ENCODE results near the gene SORCS1. TPM values are rescaled to one million over a fixed set of nuclear protein-coding genes. Genes with fewer than 3 reads are reported as not detected.

Gene SORCS1
- total and polyA plus RNA-seq, 4 donors: 1.4 to 3.8 TPM; not detected in 2

DNA sequence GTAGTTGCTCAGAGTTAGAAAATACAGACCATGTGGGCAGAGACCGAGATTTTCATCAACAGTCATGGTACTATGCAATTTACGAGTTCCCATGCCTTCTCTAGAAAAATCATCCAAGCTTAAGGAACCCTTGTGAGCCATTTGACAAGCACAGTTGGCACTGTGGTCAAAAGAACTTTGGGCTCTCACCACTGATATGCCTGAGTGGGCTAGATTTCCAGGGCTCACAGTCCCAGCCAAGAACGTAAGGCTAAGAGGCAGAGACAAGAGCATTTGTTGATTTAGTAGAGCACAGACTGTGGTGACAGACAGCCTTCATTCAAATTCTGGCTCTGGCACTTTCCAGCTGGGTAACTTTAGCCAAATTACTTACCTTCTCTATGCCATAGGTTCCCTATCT, 407.0 kb downstream of the SORCS1 start:
- no peak for ATAC-seq (ENCODE audit: low FRiP score)
- intact Hi-C loops (cut with DNase I): no loop called here
- H3K4me3 ChIP-seq (ENCODE audit: low read length in 2 of 2): no peak overlapping the region

DNA sequence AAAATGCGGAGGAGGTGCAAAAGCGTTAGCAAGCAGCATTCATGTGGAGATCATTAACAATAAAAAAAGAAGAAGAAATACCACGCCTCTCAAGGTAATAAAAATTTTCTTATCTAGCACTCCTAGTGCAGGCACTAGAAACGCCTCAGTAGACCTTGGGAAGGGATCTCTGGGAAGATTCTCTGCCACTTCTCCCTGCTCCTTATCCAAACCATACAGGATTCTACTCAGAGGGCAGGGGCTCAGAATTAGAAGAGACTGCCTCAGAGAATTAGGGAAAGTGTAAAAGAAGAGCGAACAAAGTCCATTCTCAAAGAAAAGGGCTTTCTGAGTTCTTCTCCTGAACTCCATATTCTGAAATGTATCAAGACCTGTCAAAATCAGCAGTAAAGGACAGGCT, 413.4 kb downstream of the SORCS1 start:
- WGBS, 2 donors: 79 to 81% methylated on average over 5 of the region's 5 CpGs
- DNase-seq (no peak), ATAC-seq (ENCODE audit: low FRiP score) (no peak)
- Histone ChIP-seq H3K4me3 (ENCODE audit: low read length in 2 of 2) (no peak overlapping the region), H3K27ac (ENCODE audit: low read depth in 1 of 2, low read length in 2 of 2) (no peak overlapping the region), H3K9me3 (ENCODE audit: control insufficient read depth, low read length) (no peaks in the 10 kb centered on the region), H3K27me3 (ENCODE audit: control insufficient read depth in 1 of 2, insufficient read depth in 2 of 2, low read length in 1 of 2) (no peaks in the 10 kb centered on the region), H3K4me1 (ENCODE audit: control insufficient read depth in 1 of 2, insufficient read depth in 2 of 2, low read length in 2 of 2) (no peaks in the 10 kb centered on the region), H3K36me3 (ENCODE audit: control insufficient read depth in 1 of 2, insufficient read depth in 2 of 2, low read length in 1 of 2) (no peaks in the 10 kb centered on the region)
- intact Hi-C loops (cut with DNase I): no loop called here

More for the DNA sequence above, 407.0 kb downstream of the SORCS1 start:
- Histone ChIP-seq H3K27me3 (ENCODE audit: control insufficient read depth in 1 of 2, insufficient read depth in 2 of 2, low read length in 1 of 2) (no peaks in the 10 kb centered on the region), H3K4me1 (ENCODE audit: control insufficient read depth in 1 of 2, insufficient read depth in 2 of 2, low read length in 2 of 2) (no peaks in the 10 kb centered on the region), H3K9me3 (ENCODE audit: control insufficient read depth, low read length) (peaks cover 1% of the 10 kb centered on the region), H3K36me3 (ENCODE audit: control insufficient read depth in 1 of 2, insufficient read depth in 2 of 2, low read length in 1 of 2) (no peaks in the 10 kb centered on the region), H3K27ac (ENCODE audit: low read depth in 1 of 2, low read length in 2 of 2) (no peak overlapping the region)
- 53 to 55% methylated on average over 3 of the region's 3 CpGs for WGBS, 2 donors
- DNase-seq: no peak

DNA sequence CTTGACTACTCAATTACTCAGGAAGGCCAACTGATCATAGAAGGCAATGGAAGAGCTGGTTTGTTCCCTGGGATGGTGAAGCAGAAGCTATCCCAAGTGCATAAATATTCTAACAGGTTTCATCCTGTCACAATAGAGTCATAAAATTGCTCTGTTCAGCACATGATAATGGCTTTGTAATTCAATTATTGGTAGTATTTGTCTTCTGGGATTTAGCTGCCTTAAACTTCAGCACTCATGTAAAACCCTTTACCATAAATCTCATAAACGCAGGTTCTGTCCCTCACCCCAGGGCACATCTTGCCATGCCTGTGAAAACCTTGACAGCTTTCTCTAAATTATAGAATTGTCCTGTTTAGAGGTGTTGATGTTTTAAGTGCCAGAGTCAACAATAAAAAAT, 417.6 kb downstream of the SORCS1 start:
- Histone ChIP-seq H3K4me3 (ENCODE audit: low read length in 2 of 2) (no peak overlapping the region), H3K4me1 (ENCODE audit: control insufficient read depth in 1 of 2, insufficient read depth in 2 of 2, low read length in 2 of 2) (no peaks in the 10 kb centered on the region), H3K9me3 (ENCODE audit: control insufficient read depth, low read length) (no peaks in the 10 kb centered on the region), H3K36me3 (ENCODE audit: control insufficient read depth in 1 of 2, insufficient read depth in 2 of 2, low read length in 1 of 2) (no peaks in the 10 kb centered on the region), H3K27ac (ENCODE audit: low read depth in 1 of 2, low read length in 2 of 2) (no peak overlapping the region), H3K27me3 (ENCODE audit: control insufficient read depth in 1 of 2, insufficient read depth in 2 of 2, low read length in 1 of 2) (no peaks in the 10 kb centered on the region)
- ATAC-seq (ENCODE audit: low FRiP score) (no peak), DNase-seq (no peak)
- intact Hi-C loops (cut with DNase I): no loop called here
- WGBS, 2 donors: 23 to 49% methylated on average over 1 of the region's 1 CpG

DNA sequence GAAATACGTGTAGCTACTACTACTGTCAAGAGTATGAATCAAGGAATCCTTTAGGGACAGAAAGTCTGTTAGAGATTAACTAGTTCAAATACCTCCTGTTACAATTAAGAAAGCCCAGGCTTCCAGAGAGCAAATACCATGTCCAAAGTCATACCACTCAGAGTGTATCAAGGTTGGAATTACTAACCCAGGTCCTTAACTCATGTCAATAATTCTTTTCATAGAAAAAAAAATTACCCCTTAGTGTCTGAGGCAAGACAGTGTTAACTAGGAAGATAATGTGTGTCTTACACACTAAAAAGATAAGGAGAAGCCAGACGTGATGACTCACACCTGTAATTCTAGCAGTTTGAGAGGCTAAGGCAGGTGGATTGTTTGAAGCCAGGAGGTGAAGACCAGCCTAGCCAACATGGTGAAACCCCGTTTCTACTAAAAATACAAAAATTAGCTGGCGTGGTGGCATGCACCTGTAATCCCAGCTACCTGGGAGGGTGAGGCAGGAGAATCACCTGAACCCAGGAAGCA, 423.4 kb downstream of the SORCS1 start:
- 67 to 78% methylated on average over 4 of the region's 4 CpGs for WGBS, 2 donors
- intact Hi-C loops (cut with DNase I): no loop called here
- ATAC-seq (ENCODE audit: low FRiP score): no peak

DNA sequence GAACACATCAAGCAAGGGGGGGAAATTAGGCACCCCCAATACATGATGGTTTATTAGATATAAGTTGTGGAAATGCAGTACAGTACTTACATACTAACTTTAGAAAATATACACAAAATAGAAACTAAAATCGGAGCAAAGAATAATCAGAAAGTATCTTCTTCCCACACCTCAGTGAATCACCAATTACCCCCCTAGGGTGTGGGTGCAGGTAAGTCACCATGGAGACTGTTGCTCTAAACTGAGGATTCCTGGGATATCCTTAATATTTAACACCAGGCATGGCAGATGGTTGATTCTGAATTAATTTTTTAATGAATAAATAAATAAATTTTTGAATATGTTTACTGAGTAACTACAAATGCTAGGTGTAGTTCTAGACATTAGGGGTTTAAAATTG, 424.4 kb downstream of the SORCS1 start:
- WGBS, 2 donors: 94 to 96% methylated on average over 1 of the region's 1 CpG
- intact Hi-C loops (cut with DNase I): no loop called here

More for the DNA sequence above, 423.4 kb downstream of the SORCS1 start:
- no peaks in the 10 kb centered on the region for H3K4me1 ChIP-seq (ENCODE audit: control insufficient read depth in 1 of 2, insufficient read depth in 2 of 2, low read length in 2 of 2)
- DNase-seq: no peak
- no peak overlapping the region for H3K27ac ChIP-seq (ENCODE audit: low read depth in 1 of 2, low read length in 2 of 2)
- H3K4me3 ChIP-seq (ENCODE audit: low read length in 2 of 2): no peak overlapping the region
- no peaks in the 10 kb centered on the region for H3K27me3 ChIP-seq (ENCODE audit: control insufficient read depth in 1 of 2, insufficient read depth in 2 of 2, low read length in 1 of 2)
- no peaks in the 10 kb centered on the region for H3K9me3 ChIP-seq (ENCODE audit: control insufficient read depth, low read length)
- no peaks in the 10 kb centered on the region for H3K36me3 ChIP-seq (ENCODE audit: control insufficient read depth in 1 of 2, insufficient read depth in 2 of 2, low read length in 1 of 2)

GRCh38 chr10:106734220-106734619, 430.3 kb downstream of the SORCS1 start:
- DNase-seq: no peak
- ATAC-seq (ENCODE audit: low FRiP score): no peak
- Histone ChIP-seq H3K4me3 (ENCODE audit: low read length in 2 of 2) (no peak overlapping the region), H3K27ac (ENCODE audit: low read depth in 1 of 2, low read length in 2 of 2) (no peak overlapping the region), H3K4me1 (ENCODE audit: control insufficient read depth in 1 of 2, insufficient read depth in 2 of 2, low read length in 2 of 2) (no peaks in the 10 kb centered on the region), H3K9me3 (ENCODE audit: control insufficient read depth, low read length) (no peaks in the 10 kb centered on the region), H3K36me3 (ENCODE audit: control insufficient read depth in 1 of 2, insufficient read depth in 2 of 2, low read length in 1 of 2) (no peaks in the 10 kb centered on the region), H3K27me3 (ENCODE audit: control insufficient read depth in 1 of 2, insufficient read depth in 2 of 2, low read length in 1 of 2) (no peaks in the 10 kb centered on the region)
- intact Hi-C loops (cut with DNase I): no loop called here

More for the DNA sequence above, 424.4 kb downstream of the SORCS1 start:
- DNase-seq (no peak), ATAC-seq (ENCODE audit: low FRiP score) (no peak)
- Histone ChIP-seq H3K9me3 (ENCODE audit: control insufficient read depth, low read length) (no peaks in the 10 kb centered on the region), H3K4me3 (ENCODE audit: low read length in 2 of 2) (no peak overlapping the region), H3K27me3 (ENCODE audit: control insufficient read depth in 1 of 2, insufficient read depth in 2 of 2, low read length in 1 of 2) (no peaks in the 10 kb centered on the region), H3K36me3 (ENCODE audit: control insufficient read depth in 1 of 2, insufficient read depth in 2 of 2, low read length in 1 of 2) (no peaks in the 10 kb centered on the region), H3K4me1 (ENCODE audit: control insufficient read depth in 1 of 2, insufficient read depth in 2 of 2, low read length in 2 of 2) (no peaks in the 10 kb centered on the region), H3K27ac (ENCODE audit: low read depth in 1 of 2, low read length in 2 of 2) (no peak overlapping the region)

DNA sequence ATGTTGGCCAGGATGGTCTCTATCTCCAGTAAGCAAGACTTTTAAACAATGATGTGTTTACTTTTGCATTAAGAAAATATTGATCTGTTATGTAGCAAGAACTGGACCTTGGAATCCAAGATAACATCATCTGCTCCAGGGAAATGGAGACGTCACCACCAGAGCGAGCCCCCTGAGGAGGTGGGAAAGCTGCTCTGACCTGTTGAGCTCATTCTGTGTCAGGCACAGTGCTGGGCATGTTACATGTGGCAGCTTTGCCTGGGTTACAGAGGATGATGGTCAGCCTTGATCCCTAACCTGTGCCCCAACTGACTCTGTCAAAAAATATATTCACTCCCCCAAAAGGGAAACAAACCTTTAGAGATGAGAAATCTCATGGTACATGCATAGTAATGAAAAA, 436.3 kb downstream of the SORCS1 start:
- no peaks in the 10 kb centered on the region for H3K27me3 ChIP-seq (ENCODE audit: control insufficient read depth in 1 of 2, insufficient read depth in 2 of 2, low read length in 1 of 2)
- no peaks in the 10 kb centered on the region for H3K36me3 ChIP-seq (ENCODE audit: control insufficient read depth in 1 of 2, insufficient read depth in 2 of 2, low read length in 1 of 2)
- no peak overlapping the region for H3K27ac ChIP-seq (ENCODE audit: low read depth in 1 of 2, low read length in 2 of 2)
- H3K9me3 ChIP-seq (ENCODE audit: control insufficient read depth, low read length): no peaks in the 10 kb centered on the region
- DNase-seq (no peak), ATAC-seq (ENCODE audit: low FRiP score) (no peak)
- no peak overlapping the region for H3K4me3 ChIP-seq (ENCODE audit: low read length in 2 of 2)
- WGBS, 2 donors: 45 to 53% methylated on average over 2 of the region's 2 CpGs
- intact Hi-C loops (cut with DNase I): no loop called here
- no peaks in the 10 kb centered on the region for H3K4me1 ChIP-seq (ENCODE audit: control insufficient read depth in 1 of 2, insufficient read depth in 2 of 2, low read length in 2 of 2)

DNA sequence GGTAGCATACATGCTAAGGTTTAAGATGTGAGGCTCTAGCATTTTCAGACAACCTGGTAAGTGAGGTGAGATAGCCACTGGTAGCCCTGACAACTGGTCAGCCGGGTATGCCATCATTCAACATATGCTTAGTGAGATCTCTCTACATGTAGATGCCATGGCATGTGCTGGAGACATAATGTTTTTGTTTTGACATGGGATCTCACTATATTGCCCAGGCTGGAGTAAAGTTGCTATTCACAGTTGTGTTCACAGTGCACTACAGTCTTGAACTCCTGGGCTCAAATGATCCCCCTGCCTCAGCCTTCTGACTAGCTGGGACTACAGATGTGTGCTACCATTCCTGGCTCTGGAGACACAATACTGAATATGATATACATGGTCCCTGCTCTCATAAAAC, 437.3 kb downstream of the SORCS1 start:
- no peaks in the 10 kb centered on the region for H3K4me1 ChIP-seq (ENCODE audit: control insufficient read depth in 1 of 2, insufficient read depth in 2 of 2, low read length in 2 of 2)
- ATAC-seq (ENCODE audit: low FRiP score): no peak
- no peaks in the 10 kb centered on the region for H3K36me3 ChIP-seq (ENCODE audit: control insufficient read depth in 1 of 2, insufficient read depth in 2 of 2, low read length in 1 of 2)
- no peaks in the 10 kb centered on the region for H3K9me3 ChIP-seq (ENCODE audit: control insufficient read depth, low read length)
- H3K27me3 ChIP-seq (ENCODE audit: control insufficient read depth in 1 of 2, insufficient read depth in 2 of 2, low read length in 1 of 2): no peaks in the 10 kb centered on the region
- WGBS, 2 donors: 81 to 95% methylated on average over 1 of the region's 1 CpG
- no peak overlapping the region for H3K27ac ChIP-seq (ENCODE audit: low read depth in 1 of 2, low read length in 2 of 2)
- no peak for DNase-seq
- no peak overlapping the region for H3K4me3 ChIP-seq (ENCODE audit: low read length in 2 of 2)
- intact Hi-C loops (cut with DNase I): no loop called here

GRCh38 chr10:106722524-106722923, 442.0 kb downstream of the SORCS1 start:
- Histone ChIP-seq H3K4me3 (ENCODE audit: low read length in 2 of 2) (no peak overlapping the region), H3K4me1 (ENCODE audit: control insufficient read depth in 1 of 2, insufficient read depth in 2 of 2, low read length in 2 of 2) (no peaks in the 10 kb centered on the region), H3K9me3 (ENCODE audit: control insufficient read depth, low read length) (no peaks in the 10 kb centered on the region), H3K27me3 (ENCODE audit: control insufficient read depth in 1 of 2, insufficient read depth in 2 of 2, low read length in 1 of 2) (no peaks in the 10 kb centered on the region), H3K27ac (ENCODE audit: low read depth in 1 of 2, low read length in 2 of 2) (no peak overlapping the region), H3K36me3 (ENCODE audit: control insufficient read depth in 1 of 2, insufficient read depth in 2 of 2, low read length in 1 of 2) (no peaks in the 10 kb centered on the region)
- intact Hi-C loops (cut with DNase I): no loop called here
- WGBS, 2 donors: 89 to 96% methylated on average over 2 of the region's 2 CpGs
- ATAC-seq (ENCODE audit: low FRiP score): no peak
- no peak for DNase-seq
